GM19372 (cell line): ENCODE data around the gene DMRTC1B.
A peak's percentile ranks its signal among the peaks of the same experiment; 100 is the strongest.
"Not testable (repeated sequence)": the region's sequence is repeated elsewhere in the genome, so short reads cannot be mapped to it uniquely, and the experiment has no call there.

Source experiments
- ATAC-seq: cut with Tn5 transposase; IDR thresholded peaks from one replicate; pipeline ENCODE4 v1.9.1; 2021; ENCODE audit warnings: mild to moderate bottlenecking, low read depth, moderate library complexity; ENCODE audit not compliant: unreplicated experiment

The DMRTC1B gene, protein sequence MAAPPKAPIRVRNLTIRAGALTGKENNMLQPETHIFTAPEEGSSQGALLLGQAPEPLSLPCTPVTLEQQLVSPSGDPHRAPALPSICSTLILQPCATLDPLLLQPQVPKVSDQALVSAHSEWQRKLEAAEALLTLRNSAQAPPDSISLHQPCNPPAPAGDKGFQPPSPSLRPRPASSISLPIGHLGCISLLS

GRCh38 chrX:72776653-72777466 lies at the start of gene DMRTC1B:
DMRTC1B (plus strand) TSS chrX:72776890; CDS start chrX:72845136, 68,246 bp downstream.
- peak; percentile 86 for ATAC-seq

GRCh38 chrX:72727846-72728245 lies 48.8 kb upstream of the DMRTC1B start:
- ATAC-seq = no peak

- ATAC-seq = not testable (repeated sequence)
Measured at GRCh38 chrX:72733636-72734035, 43.1 kb upstream of the DMRTC1B start.

DNA sequence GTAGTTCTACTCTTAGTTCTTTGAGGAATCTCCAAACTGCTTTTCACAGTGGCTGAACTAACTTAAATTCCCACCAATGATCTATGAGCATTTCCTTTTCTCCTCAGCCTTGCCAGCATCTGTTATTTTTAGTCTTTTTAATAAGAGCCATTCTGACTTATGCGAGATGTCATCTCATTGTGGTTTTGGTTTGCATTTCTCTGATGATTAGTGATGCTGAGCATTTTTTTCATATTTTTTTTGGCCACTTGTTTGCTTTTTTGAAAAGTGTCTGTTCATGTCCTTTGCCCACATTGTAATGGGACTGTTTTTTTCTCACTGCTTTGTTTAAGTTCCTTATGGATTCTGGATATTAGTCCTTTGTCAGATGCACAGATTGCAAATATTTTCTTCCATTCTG lies 41.1 kb upstream of the DMRTC1B start:
- ATAC-seq = no peak

DNA sequence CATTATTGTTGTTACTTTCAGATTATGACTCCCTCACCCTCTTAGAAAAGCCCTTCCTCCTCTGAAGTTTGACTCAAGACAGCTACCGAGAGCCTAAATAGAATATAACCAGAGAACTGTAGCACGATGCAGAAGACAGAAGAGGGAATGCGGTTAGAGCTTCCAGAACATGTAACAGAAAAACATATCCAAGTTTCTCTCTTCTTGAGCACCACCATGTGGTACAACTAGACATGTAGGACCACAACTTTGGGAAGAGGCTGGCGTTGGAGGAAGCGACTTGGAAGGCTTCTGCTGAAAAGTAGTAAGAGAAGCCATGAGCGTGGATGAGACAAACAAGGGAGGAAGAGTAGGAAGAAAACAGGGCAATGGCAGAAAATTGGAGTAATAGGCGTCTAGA lies 31.1 kb upstream of the DMRTC1B start:
- not testable (repeated sequence) for ATAC-seq

DNA sequence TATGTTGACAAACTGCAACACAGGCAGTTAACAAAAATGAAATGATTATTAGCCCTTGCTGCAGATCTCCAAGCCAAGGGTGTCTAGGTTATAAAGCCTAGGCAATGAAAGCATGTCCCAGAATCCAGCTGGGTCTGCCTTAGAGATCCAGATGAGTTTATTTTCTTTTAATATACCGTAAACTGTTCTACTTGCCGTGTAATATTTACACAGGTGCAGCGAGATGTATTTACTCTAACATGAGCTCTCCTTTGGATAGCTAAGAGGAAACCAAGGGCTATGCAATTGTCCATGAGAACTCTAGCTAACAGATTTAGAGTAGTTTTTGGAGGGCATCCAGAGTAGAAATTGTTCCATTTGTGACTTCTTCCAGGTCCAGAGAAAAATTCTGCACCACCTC lies 28.1 kb upstream of the DMRTC1B start:
- ATAC-seq = not testable (repeated sequence)

DNA sequence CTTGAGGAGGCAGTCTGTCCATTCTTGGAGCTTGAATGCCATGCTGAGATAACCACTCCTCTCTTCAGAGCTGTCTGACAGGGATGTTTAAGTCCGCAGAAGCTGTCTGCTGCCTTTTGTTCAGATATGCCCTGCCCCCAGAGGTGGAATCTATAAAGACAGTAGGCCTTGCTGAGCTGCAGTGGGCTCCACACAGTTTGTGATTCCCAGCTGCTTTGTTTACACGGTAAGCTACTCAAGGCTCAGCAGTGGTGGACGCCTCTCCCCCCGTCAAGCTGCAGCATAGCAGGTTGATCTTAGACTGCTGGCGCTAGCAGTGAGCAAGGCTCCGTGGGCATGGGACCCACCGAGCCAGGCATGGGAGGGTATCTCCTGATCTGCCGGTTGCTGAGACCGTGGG lies 16.2 kb upstream of the DMRTC1B start:
- ATAC-seq = not testable (repeated sequence)

- ATAC-seq = peak; percentile 67
Measured at GRCh38 chrX:72777467-72777790, 739 bp downstream of the DMRTC1B start.

DNA sequence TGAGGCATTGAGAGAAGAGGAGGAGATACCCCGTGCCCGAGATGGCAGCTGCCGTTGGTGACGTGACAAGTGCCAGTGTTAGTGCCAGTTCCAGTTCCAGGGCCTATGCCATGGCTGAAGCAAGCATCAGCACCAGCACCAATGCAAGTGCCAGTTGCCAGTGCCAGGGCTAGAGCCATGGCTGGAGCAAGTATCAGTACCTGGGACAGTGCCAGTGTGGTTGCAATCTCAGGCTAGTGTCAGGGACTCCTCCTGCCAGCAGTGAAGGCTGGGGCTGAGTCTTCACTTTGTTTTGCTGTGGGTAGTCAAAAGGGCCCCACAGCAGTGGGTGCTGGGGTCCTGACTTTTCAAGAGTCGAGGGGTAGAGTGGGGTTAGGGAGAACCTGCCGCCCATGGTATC lies 1.5 kb downstream of the DMRTC1B start:
- ATAC-seq = not testable (repeated sequence)

DNA sequence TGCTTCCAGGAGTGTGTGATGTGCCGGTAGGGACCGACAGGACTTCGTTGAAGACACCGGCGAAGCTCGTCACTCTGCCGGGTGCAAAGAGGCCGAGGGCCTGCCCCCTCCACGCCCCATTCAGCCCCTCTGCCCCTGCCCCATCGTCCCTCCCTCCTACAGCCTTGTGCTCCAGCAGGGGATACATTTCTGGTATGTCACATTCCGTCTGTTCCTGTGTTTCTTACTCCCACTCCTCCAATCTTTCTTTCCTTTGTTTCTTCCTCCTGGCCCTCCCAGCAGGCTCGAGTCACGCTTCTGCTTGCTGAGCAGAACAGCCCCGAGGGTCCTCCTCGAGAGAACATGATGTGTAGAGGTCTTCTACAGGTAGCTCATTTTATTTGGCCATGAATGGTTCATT lies 5.9 kb downstream of the DMRTC1B start, which contains the start of gene FAM236B:
Gene FAM236B, minus strand, starts transcription at position 101 of the 400 bp plus-strand sequence. Its CDS starts 100 bp downstream, at position 1.
- not testable (repeated sequence) for ATAC-seq

GRCh38 chrX:72783365-72783936 lies 6.8 kb downstream of the DMRTC1B start:
- ATAC-seq = not testable (repeated sequence)

DNA sequence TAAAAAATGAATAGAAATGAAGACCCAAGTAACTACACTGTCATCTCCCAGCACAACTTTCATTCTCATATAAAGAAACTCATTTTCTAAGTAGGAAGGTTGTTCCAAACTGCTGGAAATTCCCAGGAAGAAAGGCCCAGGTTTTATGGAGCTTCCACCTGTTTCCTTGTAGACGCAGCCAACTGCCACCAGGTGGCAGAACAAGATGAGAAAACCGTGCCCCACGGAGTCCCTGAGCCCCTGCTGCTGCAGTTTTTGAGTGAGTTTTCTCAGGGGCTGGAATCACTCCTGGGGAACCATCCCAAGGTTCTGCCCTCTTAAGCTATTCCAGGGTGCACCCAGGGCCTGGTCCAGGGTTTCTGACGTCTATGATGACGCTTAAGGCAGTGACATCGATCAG lies 7.3 kb downstream of the DMRTC1B start:
- not testable (repeated sequence) for ATAC-seq

DNA sequence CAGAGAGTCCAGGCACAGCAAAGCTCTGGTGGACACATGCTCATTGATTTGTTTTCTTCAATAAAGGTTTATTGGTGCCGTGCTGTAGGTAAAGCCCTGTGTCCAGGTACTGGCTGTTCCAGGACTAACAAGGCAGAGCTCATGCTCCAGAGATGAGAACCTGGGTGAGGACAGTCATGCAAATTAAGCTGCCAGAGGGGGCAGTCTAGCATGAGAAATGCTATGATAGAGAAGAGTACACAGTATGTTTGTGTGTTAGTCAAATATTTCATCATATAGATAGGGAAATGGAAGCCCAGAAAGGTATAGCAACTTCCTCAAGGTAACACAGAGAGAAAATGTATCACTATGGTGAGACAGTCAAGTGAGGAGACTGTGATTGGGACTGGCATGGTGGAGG lies 11.5 kb downstream of the DMRTC1B start:
- ATAC-seq = not testable (repeated sequence)

- not testable (repeated sequence) for ATAC-seq
Measured at GRCh38 chrX:72790390-72790789, 13.7 kb downstream of the DMRTC1B start.

DNA sequence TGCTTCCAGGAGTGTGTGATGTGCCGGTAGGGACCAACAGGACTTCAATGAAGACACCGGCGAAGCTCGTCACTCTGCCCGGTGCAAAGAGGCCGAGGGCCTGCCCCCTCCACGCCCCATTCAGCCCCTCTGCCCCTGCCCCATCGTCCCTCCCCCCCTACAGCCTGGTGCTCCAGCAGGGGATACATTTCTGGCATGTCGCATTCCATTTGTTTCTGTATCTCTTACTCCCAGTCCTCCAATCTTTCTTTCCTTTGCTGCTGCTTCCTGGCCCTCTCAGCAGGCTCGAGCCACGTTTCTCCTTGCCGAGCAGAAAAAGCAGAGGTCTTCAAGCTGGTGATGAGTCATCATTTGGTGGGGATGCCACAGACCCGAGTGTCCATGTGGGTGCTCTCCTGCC lies 31.4 kb downstream of the DMRTC1B start, which contains the start of gene FAM236D:
Gene FAM236D, minus strand, starts transcription at position 101 of the 400 bp plus-strand sequence. Its CDS starts 100 bp downstream, at position 1.
- ATAC-seq = not testable (repeated sequence)

GRCh38 chrX:72830701-72831100 lies 54.0 kb downstream of the DMRTC1B start:
- ATAC-seq = not testable (repeated sequence)

DNA sequence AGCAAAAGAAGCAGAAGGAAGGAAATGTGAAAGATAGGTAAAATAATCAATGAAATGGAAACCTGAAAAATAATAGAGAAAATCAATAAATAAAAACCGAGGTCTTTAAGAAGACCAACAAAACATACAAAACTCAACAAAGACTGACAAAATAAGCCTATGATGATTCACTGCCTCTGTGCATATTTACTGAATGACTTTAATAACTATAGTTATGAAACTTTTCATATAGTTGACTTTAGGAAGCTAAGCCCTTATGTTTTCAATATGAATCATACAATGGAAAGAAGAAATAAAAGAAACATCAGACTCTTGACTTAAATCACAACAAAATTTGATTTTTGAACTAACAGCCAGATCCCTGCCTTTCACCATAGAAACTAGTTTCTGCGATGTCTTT lies 60.8 kb downstream of the DMRTC1B start:
- ATAC-seq = not testable (repeated sequence)

GRCh38 chrX:72882898-72883297 lies 106.2 kb downstream of the DMRTC1B start:
- not testable (repeated sequence) for ATAC-seq

- not testable (repeated sequence) for ATAC-seq
Measured at GRCh38 chrX:72889740-72890139, 113.0 kb downstream of the DMRTC1B start.
